Tibial nerve (tissue), 4 donors: ENCODE measurements around the gene SMYD1. TPM values are rescaled to one million over a fixed set of nuclear protein-coding genes. Genes with fewer than 3 reads are reported as not detected.
"Not testable (repeated sequence)": the region's sequence is repeated elsewhere in the genome, so short reads cannot be mapped to it uniquely, and the experiment has no call there.

Experiments
- DNase-seq, 2 donors: peaks; one replicate each; pipeline ENCODE4 v3.0.0-alpha.2; 2019; ENCODE audit warnings: low spot score in 2 of 2
- H3K27ac ChIP-seq, 4 donors: fragments of 200-600 bp; sonication (generic) in 3 of 4; one replicate each; pipeline ENCODE4 v1.5.1; 2017 to 2019; ENCODE audit warnings: mild to moderate bottlenecking in 1 of 4
- H3K27me3 ChIP-seq, 2 donors: fragments of 200-600 bp; sonication (generic) in 1 of 2; one replicate each; pipeline versions ENCODE4 v1.5.1 to v1.6.0; 2017 to 2019
- H3K36me3 ChIP-seq, 3 donors: fragments of 200-600 bp; sonication (generic); one replicate each; pipeline ENCODE4 v1.5.1; 2018 to 2019
- H3K4me1 ChIP-seq, 4 donors: fragments of 200-600 bp; sonication (generic) in 3 of 4; one replicate each; pipeline ENCODE4 v1.5.1; 2017 to 2019
- H3K4me3 ChIP-seq, 4 donors: fragments of 200-600 bp; sonication (generic) in 3 of 4; one replicate each; pipeline ENCODE4 v1.5.1; 2017 to 2019; ENCODE audit warnings: mild to moderate bottlenecking in 1 of 4, moderate library complexity in 1 of 4
- H3K9me3 ChIP-seq, 4 donors: fragments of 200-600 bp; sonication (generic) in 3 of 4; one replicate each; pipeline ENCODE4 v1.5.1; 2017 to 2019
- CTCF ChIP-seq, 5 experiments: fragments of 200-600 bp in 3 of 5; fragments of 450-650 bp in 2 of 5; sonication (generic) in 3 of 5; IDR thresholded peaks; one replicate each; pipeline ENCODE4 v1.5.1; 2016 to 2019; ENCODE audit warnings: antibody characterized with exemption in 5 of 5, mild to moderate bottlenecking in 3 of 5, moderate library complexity in 2 of 5
- EP300 ChIP-seq, 2 donors: sonication (generic); formaldehyde crosslinking; IDR thresholded peaks; one replicate each; pipeline ENCODE4 v1.6.1; 2017; ENCODE audit warnings: antibody characterized with exemption in 2 of 2, mild to moderate bottlenecking in 1 of 2
- POLR2A ChIP-seq, 2 donors: fragments of 450-650 bp; IDR thresholded peaks; one replicate each; pipeline ENCODE4 v1.6.1; 2017; ENCODE audit warnings: antibody characterized with exemption in 2 of 2, mild to moderate bottlenecking in 2 of 2, moderate library complexity in 2 of 2
- WGBS, 2 donors: methylation state at CpG; one replicate each; pipeline ENCODE4 v1.1.5; 2018; 5-methylcytosine and 5-hydroxymethylcytosine counted together
- total RNA-seq, 4 donors: library from RNA; depleted of rRNA; stranded (reverse); fragments of >200 nt; gene quantifications; one replicate each; pipeline ENCODE4 v1.1.0, GENCODE V29; 2016

SMYD1 gene
- total RNA-seq, 4 donors from 2014 or later: 0.21 to 3.3 TPM; not detected in 2

- Histone ChIP-seq H3K9me3 (no peaks in the 10 kb centered on the region), H3K4me1 (peaks cover 0 to 32% (median 0%) of the 10 kb centered on the region in 4 donors), H3K36me3 (peaks cover 0 to 21% (median 4%) of the 10 kb centered on the region in 3 donors), H3K27me3 (no peaks in the 10 kb centered on the region), H3K4me3 (no peak overlapping the region), H3K27ac (no peak overlapping the region)
- 96 to 97% methylated on average over 4 of the region's 4 CpGs for WGBS, 2 donors
- no peak for DNase-seq
- TF ChIP-seq CTCF (IDR thresholded peaks at IDR 0.05) (no peak), EP300 (IDR thresholded peaks at IDR 0.05) (no peak), POLR2A (IDR thresholded peaks at IDR 0.05) (no peak)
Observed at GRCh38 chr2:88038263-88039105, 29.1 kb upstream of the SMYD1 start.

GRCh38 chr2:88042476-88042875, 25.1 kb upstream of the SMYD1 start:
- Histone ChIP-seq H3K4me3 (no peak overlapping the region), H3K27ac (no peak overlapping the region), H3K27me3 (no peaks in the 10 kb centered on the region), H3K36me3 (peaks cover 0 to 9% (median 0%) of the 10 kb centered on the region in 3 donors), H3K9me3 (no peaks in the 10 kb centered on the region), H3K4me1 (peaks cover 0 to 42% (median 2%) of the 10 kb centered on the region in 4 donors)
- 98% methylated on average over 5 of the region's 5 CpGs for WGBS, 2 donors
- TF ChIP-seq CTCF (IDR thresholded peaks at IDR 0.05) (no peak), POLR2A (IDR thresholded peaks at IDR 0.05) (no peak), EP300 (IDR thresholded peaks at IDR 0.05) (no peak)
- no peak for DNase-seq

GRCh38 chr2:88045561-88045960, 22.1 kb upstream of the SMYD1 start:
- DNase-seq, H3K4me3 ChIP-seq, H3K27ac ChIP-seq, H3K36me3 ChIP-seq, H3K9me3 ChIP-seq, H3K27me3 ChIP-seq: not testable (repeated sequence)
- H3K4me1 ChIP-seq: peaks cover 0 to 64% (median 4%) of the 10 kb centered on the region in 4 donors
- 91 to 93% methylated on average over 6 of the region's 6 CpGs for WGBS, 2 donors

GRCh38 chr2:88048541-88048940, 19.1 kb upstream of the SMYD1 start:
- TF ChIP-seq EP300 (IDR thresholded peaks at IDR 0.05) (no peak), CTCF (IDR thresholded peaks at IDR 0.05) (no peak), POLR2A (IDR thresholded peaks at IDR 0.05) (no peak)
- H3K36me3 ChIP-seq: peaks cover 0 to 7% (median 0%) of the 10 kb centered on the region in 3 donors
- peak overlapping the region in 1 of 4 donors; percentile 39 for H3K27ac ChIP-seq
- 46 to 58% methylated on average over 3 of the region's 3 CpGs for WGBS, 2 donors
- H3K27me3 ChIP-seq: no peaks in the 10 kb centered on the region
- no peaks in the 10 kb centered on the region for H3K9me3 ChIP-seq
- DNase-seq: no peak
- no peak overlapping the region for H3K4me3 ChIP-seq
- peaks cover 4 to 61% (median 12%) of the 10 kb centered on the region in 4 donors for H3K4me1 ChIP-seq

- 79 to 91% methylated on average over 1 of the region's 1 CpG for whole genome bisulfite sequencing, 2 donors
- H3K9me3 ChIP-seq: no peaks in the 10 kb centered on the region
- peaks cover 4 to 61% (median 16%) of the 10 kb centered on the region in 4 donors for H3K4me1 ChIP-seq
- H3K27ac ChIP-seq: peak overlapping the region in 1 of 4 donors; percentile 14
- DNase-seq: no peak
- peaks cover 0 to 3% (median 0%) of the 10 kb centered on the region in 3 donors for H3K36me3 ChIP-seq
- H3K4me3 ChIP-seq: no peak overlapping the region
- H3K27me3 ChIP-seq: no peaks in the 10 kb centered on the region
- TF ChIP-seq EP300 (IDR thresholded peaks at IDR 0.05) (no peak), POLR2A (IDR thresholded peaks at IDR 0.05) (no peak), CTCF (IDR thresholded peaks at IDR 0.05) (no peak)
Observed at GRCh38 chr2:88049622-88050021, 18.0 kb upstream of the SMYD1 start.
